Sigmoid colon (tissue), 7 donors: ENCODE results near the gene LIMK1. TPM values are rescaled to one million over a fixed set of nuclear protein-coding genes. Genes with fewer than 3 reads are reported as not detected.
A peak's percentile ranks its signal among the peaks of the same experiment; 100 is the strongest.

Source experiments
- DNase-seq: peaks from one replicate; pipeline ENCODE4 v3.0.0-alpha.2; 2019
- H3K27ac ChIP-seq, 4 donors: fragments of 200-600 bp; sonication (generic); one replicate each; pipeline ENCODE4 v1.5.1; 2016 to 2019; ENCODE audit warnings: mild to moderate bottlenecking in 1 of 4
- H3K27me3 ChIP-seq, 3 donors: fragments of 200-600 bp; sonication (generic); one replicate each; pipeline ENCODE4 v1.5.1; 2019; ENCODE audit warnings: mild to moderate bottlenecking in 1 of 3
- H3K36me3 ChIP-seq, 4 donors: fragments of 200-600 bp; sonication (generic); one replicate each; pipeline ENCODE4 v1.5.1; 2016 to 2019
- H3K4me1 ChIP-seq, 4 donors: fragments of 200-600 bp; sonication (generic); one replicate each; pipeline ENCODE4 v1.5.1; 2017 to 2019
- H3K4me3 ChIP-seq, 4 donors: fragments of 200-600 bp; sonication (generic); one replicate each; pipeline ENCODE4 v1.5.1; 2017 to 2019; ENCODE audit warnings: mild to moderate bottlenecking in 2 of 4, moderate library complexity in 1 of 4
- H3K9me3 ChIP-seq, 4 donors: fragments of 200-600 bp in 3 of 4; sonication (generic) in 3 of 4; one replicate each; pipeline versions ENCODE4 v1.5.1 to v1.6.1; 2013 to 2019
- CTCF ChIP-seq, 4 experiments: fragments of 450-650 bp in 3 of 4; fragments of 200-600 bp in 1 of 4; IDR thresholded peaks; one replicate each; pipeline ENCODE4 v1.5.1; 2016 to 2019; ENCODE audit warnings: antibody characterized with exemption in 4 of 4, mild to moderate bottlenecking in 3 of 4, moderate library complexity in 2 of 4
- EP300 ChIP-seq, 4 donors: sonication (generic); formaldehyde crosslinking; IDR thresholded peaks; one replicate each; pipeline ENCODE4 v1.6.1; 2017; ENCODE audit warnings: antibody characterized with exemption in 4 of 4
- POLR2A ChIP-seq, 2 donors: fragments of 450-650 bp; IDR thresholded peaks; one replicate each; pipeline ENCODE4 v1.6.1; 2016; ENCODE audit warnings: antibody characterized with exemption in 2 of 2, mild to moderate bottlenecking in 2 of 2, moderate library complexity in 2 of 2
- POLR2AphosphoS5 ChIP-seq, 4 donors: sonication (generic); formaldehyde crosslinking; IDR thresholded peaks; one replicate each; pipeline ENCODE4 v1.6.1; 2017; ENCODE audit warnings: antibody characterized with exemption in 4 of 4
- WGBS, 2 donors: extraction: QIAGEN DNeasy Blood & Tissue Kit; methylation state at CpG; one replicate each; pipeline ENCODE4 v1.1.7; 2013; 5-methylcytosine and 5-hydroxymethylcytosine counted together
- intact Hi-C: fragments of 100-400 bp; cut with DNase I; formaldehyde crosslinking; loops from one replicate; pipeline ENCODE4 v1.15.1; 2023
- polyA plus RNA-seq, 3 donors: library from polyadenylated mRNA; stranded (reverse); fragments of 200-250 nt; gene quantifications; one replicate each; pipeline ENCODE4 v1.2.3, GENCODE V29; 2013
- total RNA-seq, 4 donors: library from RNA; depleted of rRNA; stranded (reverse); fragments of >200 nt; gene quantifications; one replicate each; pipeline ENCODE4 v1.1.0, GENCODE V29; 2016
- donor health status: healthy with polysubstance abuse.
- donor health status: Bipolar disorder and iron deficiency.
- donor health status: healthy.

LIMK1 gene
- total and polyA plus RNA-seq, 7 donors = 4.6 to 16.3 (median 9.6) TPM

DNA sequence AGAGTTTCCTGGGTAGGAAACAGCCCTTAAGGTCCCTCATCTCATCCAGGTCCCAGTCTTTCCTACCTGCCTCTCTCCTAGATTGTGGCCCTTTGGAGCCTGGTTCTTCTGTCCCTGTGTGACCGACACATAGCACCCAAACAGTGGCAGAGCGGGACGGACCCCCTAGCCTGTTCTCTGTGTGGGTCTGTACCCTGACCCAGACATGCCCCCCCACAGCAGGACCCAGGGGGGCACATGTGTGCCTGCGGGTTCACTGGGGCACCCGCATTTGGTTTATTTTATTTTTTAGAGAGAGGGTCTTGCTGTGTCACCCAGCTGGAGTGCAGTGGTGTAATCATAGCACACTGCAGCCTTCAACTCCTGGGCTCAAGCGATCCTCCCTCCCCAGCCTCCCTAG, 11.5 kb downstream of the LIMK1 start:
- Histone ChIP-seq H3K27ac (peak overlapping the region in 3 of 4 donors; percentile 60 to 80 (median 61)), H3K36me3 (peaks cover 0 to 27% (median 2%) of the 10 kb centered on the region in 4 donors), H3K9me3 (no peaks in the 10 kb centered on the region), H3K4me1 (peaks cover 0 to 31% (median 27%) of the 10 kb centered on the region in 4 donors), H3K4me3 (peak overlapping the region in 3 of 4 donors; percentile 47 to 57 (median 55)), H3K27me3 (no peaks in the 10 kb centered on the region)
- no peak for DNase-seq
- intact Hi-C loops = no loop called here
- 94 to 97% methylated on average over 6 of the region's 6 CpGs for WGBS, 2 donors
- TF ChIP-seq POLR2AphosphoS5 (IDR thresholded peaks at IDR 0.05) (no peak), EP300 (IDR thresholded peaks at IDR 0.05) (no peak), POLR2A (IDR thresholded peaks at IDR 0.05) (no peak), CTCF (IDR thresholded peaks at IDR 0.05) (no peak)

DNA sequence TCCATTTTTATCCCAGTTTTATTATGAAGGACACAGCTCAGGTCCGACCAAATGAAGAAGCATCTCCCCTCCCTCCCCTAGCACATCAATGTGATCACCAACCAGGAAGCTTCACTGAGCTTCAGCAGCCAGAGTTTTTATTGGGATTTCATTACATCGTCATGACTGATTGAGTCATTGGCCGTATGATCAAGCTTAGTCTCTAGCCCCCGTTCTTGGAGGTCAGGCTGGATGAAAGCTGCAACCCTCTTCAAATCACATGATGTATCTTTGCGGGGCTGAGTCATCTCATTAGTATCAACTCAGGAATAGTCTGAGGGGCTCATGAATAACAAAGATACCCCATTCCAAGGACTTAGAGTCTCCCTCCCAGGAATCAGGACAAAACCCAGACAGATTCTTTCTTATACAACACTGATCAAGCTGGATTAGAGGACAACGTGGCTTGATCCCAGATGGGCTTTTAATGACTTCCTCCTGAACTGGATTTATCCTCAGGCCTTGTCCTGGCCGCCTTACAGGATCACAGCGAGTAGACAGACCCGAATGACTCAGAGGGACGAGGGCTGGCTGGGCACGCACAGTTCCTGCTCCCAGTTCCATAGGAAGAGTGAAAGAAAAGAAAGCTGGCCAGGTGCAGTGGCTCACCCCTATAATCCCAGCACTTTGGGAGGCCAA, 14.5 kb downstream of the LIMK1 start:
- no peaks in the 10 kb centered on the region for H3K27me3 ChIP-seq
- peak; percentile 90 for DNase-seq
- H3K4me1 ChIP-seq = peaks cover 0 to 23% (median 20%) of the 10 kb centered on the region in 4 donors
- H3K4me3 ChIP-seq = no peak overlapping the region
- H3K9me3 ChIP-seq = no peaks in the 10 kb centered on the region
- peaks cover 0 to 41% (median 7%) of the 10 kb centered on the region in 4 donors for H3K36me3 ChIP-seq
- TF ChIP-seq POLR2AphosphoS5 (IDR thresholded peaks at IDR 0.05) (peak in 1 of 4 donors; percentile 47), EP300 (IDR thresholded peaks at IDR 0.05) (no peak)
- WGBS, 2 donors = 82 to 85% methylated on average over 11 of the region's 11 CpGs
- peak overlapping the region; percentile 6 to 63 (median 41) for H3K27ac ChIP-seq
- intact Hi-C loops = no loop called here

- H3K27me3 ChIP-seq = no peaks in the 10 kb centered on the region
- DNase-seq = no peak
- H3K36me3 ChIP-seq = peaks cover 0 to 44% (median 8%) of the 10 kb centered on the region in 4 donors
- no peaks in the 10 kb centered on the region for H3K9me3 ChIP-seq
- intact Hi-C loops = no loop called here
- H3K27ac ChIP-seq = peak overlapping the region in 3 of 4 donors; percentile 12 to 51 (median 40)
- peaks cover 0 to 14% (median 11%) of the 10 kb centered on the region in 4 donors for H3K4me1 ChIP-seq
- H3K4me3 ChIP-seq = no peak overlapping the region
- no peak for TF ChIP-seq POLR2AphosphoS5 (IDR thresholded peaks at IDR 0.05)
- no peak for TF ChIP-seq EP300 (IDR thresholded peaks at IDR 0.05)
- TF ChIP-seq POLR2A (IDR thresholded peaks at IDR 0.05) = no peak
- TF ChIP-seq CTCF (IDR thresholded peaks at IDR 0.05) = no peak
- 97 to 98% methylated on average over 17 of the region's 17 CpGs for WGBS, 2 donors
Observed at GRCh38 chr7:74099031-74099430, 15.4 kb downstream of the LIMK1 start.

- Histone ChIP-seq H3K4me1 (no peaks in the 10 kb centered on the region), H3K36me3 (peaks cover 0 to 63% (median 12%) of the 10 kb centered on the region in 4 donors), H3K27me3 (no peaks in the 10 kb centered on the region), H3K9me3 (no peaks in the 10 kb centered on the region), H3K4me3 (no peak overlapping the region), H3K27ac (peak overlapping the region in 1 of 4 donors; percentile 41)
- peak; percentile 75 for DNase-seq
- TF ChIP-seq POLR2AphosphoS5 (IDR thresholded peaks at IDR 0.05) (peak in 1 of 4 donors; percentile 29), CTCF (IDR thresholded peaks at IDR 0.05) (no peak)
- intact Hi-C loops = no loop called here
- 63 to 79% methylated on average over 8 of the region's 8 CpGs for WGBS, 2 donors
Observed at GRCh38 chr7:74101061-74101681, 17.6 kb downstream of the LIMK1 start.

DNA sequence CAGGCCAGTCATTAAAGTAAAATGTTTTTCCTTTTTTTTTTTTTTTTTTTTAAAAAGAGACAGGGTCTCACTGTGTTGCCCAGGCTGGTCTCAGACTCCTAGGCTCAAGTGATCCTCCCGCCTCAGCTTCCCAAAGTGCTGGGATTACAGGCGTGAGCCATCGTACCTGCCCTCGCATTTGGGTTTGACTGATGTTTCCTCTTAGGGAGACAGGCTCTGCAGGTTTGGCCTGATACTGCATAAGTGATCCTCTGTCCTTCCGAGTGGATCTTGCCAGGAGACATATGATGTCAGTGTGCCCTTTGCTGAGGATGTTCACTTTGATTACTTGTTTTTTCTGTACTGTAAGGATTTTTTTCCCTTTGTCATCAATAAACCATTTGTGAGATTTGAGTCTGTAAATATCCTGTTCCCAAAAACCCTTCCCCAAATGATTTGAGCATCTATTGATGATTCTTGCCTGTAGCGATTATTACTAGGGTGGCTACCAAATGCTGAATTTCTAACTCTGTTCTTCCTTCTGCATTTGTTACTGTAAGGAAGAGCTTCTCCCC, 19.7 kb downstream of the LIMK1 start:
- peaks cover 0 to 70% (median 22%) of the 10 kb centered on the region in 4 donors for H3K36me3 ChIP-seq
- no peaks in the 10 kb centered on the region for H3K4me1 ChIP-seq
- H3K4me3 ChIP-seq = no peak overlapping the region
- H3K27ac ChIP-seq = no peak overlapping the region
- no peak for TF ChIP-seq EP300 (IDR thresholded peaks at IDR 0.05)
- TF ChIP-seq POLR2AphosphoS5 (IDR thresholded peaks at IDR 0.05) = no peak
- no peak for TF ChIP-seq CTCF (IDR thresholded peaks at IDR 0.05)
- no peak for TF ChIP-seq POLR2A (IDR thresholded peaks at IDR 0.05)
- H3K27me3 ChIP-seq = no peaks in the 10 kb centered on the region
- intact Hi-C loops = no loop called here
- DNase-seq = no peak
- 97% methylated on average over 6 of the region's 6 CpGs for WGBS, 2 donors
- no peaks in the 10 kb centered on the region for H3K9me3 ChIP-seq
